Hepatocyte (in vitro differentiated cells): ENCODE results near the gene SFXN5.

ENCODE experiments used
- EZH2 ChIP-seq: fragments of 200-600 bp; sonication (generic); IDR thresholded peaks from 2 replicates; pipeline ENCODE4 v1.6.1; 2016; ENCODE audit warnings: antibody characterized with exemption, mild to moderate bottlenecking, borderline replicate concordance
- EZH2phosphoT487 ChIP-seq: fragments of 200-600 bp; sonication (generic); IDR thresholded peaks from one replicate; pipeline ENCODE4 v1.6.1; 2018; ENCODE audit warnings: antibody characterized with exemption, mild to moderate bottlenecking, low read depth, moderate library complexity; ENCODE audit not compliant: unreplicated experiment, severe bottlenecking
- TF ChIP-seq, protein P1 (sequence below): fragments of 200-600 bp; sonication (generic); IDR thresholded peaks from 2 replicates; pipeline ENCODE4 v1.5.1; 2016; ENCODE audit warnings: antibody characterized with exemption, mild to moderate bottlenecking; ENCODE audit not compliant: poor library complexity

DNA sequence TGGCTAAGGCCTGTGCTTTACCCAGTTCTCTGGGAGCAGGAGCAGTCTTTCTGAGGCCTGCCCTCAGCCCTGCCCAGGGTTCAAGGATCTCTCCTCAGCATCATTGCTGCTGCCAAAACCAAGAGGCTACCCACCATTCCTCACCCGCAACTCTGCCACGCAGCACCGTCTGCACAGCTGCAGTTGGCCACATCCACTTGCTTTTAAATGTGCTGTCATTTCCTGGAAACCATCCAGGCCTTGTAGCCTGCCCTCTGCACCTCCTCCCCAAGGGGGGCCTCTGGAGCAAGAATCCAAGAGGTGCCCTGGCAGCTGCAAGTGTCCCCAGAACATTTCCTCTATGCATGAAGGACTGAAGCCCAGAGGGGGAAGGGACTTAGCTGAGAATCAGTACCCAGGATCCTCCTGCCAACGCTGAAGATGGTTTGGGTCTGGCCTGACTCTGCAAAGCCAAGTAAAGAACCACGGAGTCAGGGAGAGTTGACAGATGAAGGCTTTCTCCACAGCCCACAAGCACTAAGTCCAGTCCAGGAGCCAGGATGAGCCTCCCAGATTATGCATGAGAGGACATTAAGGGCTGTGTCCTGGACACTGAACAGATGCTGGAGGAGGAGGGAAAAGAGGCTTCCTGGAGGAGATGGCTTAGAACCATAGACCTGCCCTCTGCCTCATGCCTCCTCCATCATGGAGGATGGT lies 139.3 kb downstream of the SFXN5 start:
- TF ChIP-seq EZH2 = no peak
- TF ChIP-seq, protein P1, sequence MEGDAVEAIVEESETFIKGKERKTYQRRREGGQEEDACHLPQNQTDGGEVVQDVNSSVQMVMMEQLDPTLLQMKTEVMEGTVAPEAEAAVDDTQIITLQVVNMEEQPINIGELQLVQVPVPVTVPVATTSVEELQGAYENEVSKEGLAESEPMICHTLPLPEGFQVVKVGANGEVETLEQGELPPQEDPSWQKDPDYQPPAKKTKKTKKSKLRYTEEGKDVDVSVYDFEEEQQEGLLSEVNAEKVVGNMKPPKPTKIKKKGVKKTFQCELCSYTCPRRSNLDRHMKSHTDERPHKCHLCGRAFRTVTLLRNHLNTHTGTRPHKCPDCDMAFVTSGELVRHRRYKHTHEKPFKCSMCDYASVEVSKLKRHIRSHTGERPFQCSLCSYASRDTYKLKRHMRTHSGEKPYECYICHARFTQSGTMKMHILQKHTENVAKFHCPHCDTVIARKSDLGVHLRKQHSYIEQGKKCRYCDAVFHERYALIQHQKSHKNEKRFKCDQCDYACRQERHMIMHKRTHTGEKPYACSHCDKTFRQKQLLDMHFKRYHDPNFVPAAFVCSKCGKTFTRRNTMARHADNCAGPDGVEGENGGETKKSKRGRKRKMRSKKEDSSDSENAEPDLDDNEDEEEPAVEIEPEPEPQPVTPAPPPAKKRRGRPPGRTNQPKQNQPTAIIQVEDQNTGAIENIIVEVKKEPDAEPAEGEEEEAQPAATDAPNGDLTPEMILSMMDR = no peak
- TF ChIP-seq EZH2phosphoT487 = no peak
